Neuron (in vitro differentiated cells): ENCODE results near the gene TIMELESS.
"Not testable (repeated sequence)": the region's sequence is repeated elsewhere in the genome, so short reads cannot be mapped to it uniquely, and the experiment has no call there.

Source experiments
- H2AFZ ChIP-seq: one replicate; pipeline ENCODE4 v1.6.1; 2013; ENCODE audit warnings: low read depth, mild to moderate bottlenecking, inconsistent platforms, low read length, moderate library complexity
- H3K27me3 ChIP-seq: one replicate; pipeline ENCODE4 v1.6.1; 2013; ENCODE audit warnings: low read length; ENCODE audit not compliant: insufficient read depth
- H3K36me3 ChIP-seq: one replicate; pipeline ENCODE4 v1.6.1; 2013; ENCODE audit warnings: low read length; ENCODE audit not compliant: insufficient read depth
- H3K4me1 ChIP-seq: one replicate; pipeline ENCODE4 v1.6.1; 2013; ENCODE audit warnings: low read length; ENCODE audit not compliant: insufficient read depth
- H3K4me3 ChIP-seq: 2 replicates; pipeline ENCODE4 v1.5.1; 2013; ENCODE audit warnings: mild to moderate bottlenecking, low read length, moderate library complexity
- H3K9me3 ChIP-seq: one replicate; pipeline ENCODE4 v1.6.1; 2013; ENCODE audit warnings: low read length

Gene TIMELESS

DNA sequence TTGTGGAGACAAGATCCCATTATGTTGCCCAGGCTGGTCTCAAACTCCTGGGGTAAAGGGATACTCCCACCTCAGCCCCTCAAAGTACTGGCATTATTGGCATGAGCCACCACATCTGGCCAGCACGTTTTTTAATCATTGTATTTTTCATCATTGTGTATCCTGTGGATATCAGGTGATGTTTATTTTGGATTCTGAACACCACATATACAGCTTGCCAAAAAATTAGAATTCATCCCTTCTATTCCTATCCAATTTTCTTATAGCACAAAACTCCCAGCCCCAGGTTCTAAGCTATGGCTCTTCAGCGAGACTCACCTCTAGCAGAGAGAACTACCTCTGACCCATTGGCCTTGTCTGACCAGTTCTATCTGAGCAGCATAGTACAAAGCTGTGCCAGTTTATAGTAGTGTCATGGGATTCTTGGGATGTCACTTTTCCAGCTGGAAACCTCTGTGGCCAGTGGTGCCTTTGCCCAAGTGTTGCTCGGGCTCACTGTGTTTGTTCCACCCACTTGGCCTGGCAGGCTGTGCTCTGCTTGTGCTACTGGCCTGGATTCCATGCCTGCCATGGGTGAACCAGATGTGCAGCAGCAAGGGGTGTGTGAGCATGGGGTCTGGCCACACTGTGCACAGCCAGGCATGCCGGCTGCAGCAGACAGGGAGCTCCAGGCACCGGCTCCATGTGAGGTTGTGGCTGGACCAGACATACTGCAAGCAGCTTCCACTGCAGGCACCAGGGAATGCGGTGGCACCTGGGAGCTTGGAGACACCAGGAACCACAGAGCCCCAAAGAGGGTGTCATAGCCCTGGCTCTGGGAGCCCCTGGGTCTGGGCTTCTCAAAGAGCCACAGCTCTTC lies 37.2 kb downstream of the TIMELESS start:
- Histone ChIP-seq H2AFZ (no peak overlapping the region), H3K27me3 (no peaks in the 10 kb centered on the region), H3K4me1 (no peaks in the 10 kb centered on the region), H3K36me3 (peaks cover 23% of the 10 kb centered on the region), H3K4me3 (no peak overlapping the region), H3K9me3 (no peaks in the 10 kb centered on the region)

DNA sequence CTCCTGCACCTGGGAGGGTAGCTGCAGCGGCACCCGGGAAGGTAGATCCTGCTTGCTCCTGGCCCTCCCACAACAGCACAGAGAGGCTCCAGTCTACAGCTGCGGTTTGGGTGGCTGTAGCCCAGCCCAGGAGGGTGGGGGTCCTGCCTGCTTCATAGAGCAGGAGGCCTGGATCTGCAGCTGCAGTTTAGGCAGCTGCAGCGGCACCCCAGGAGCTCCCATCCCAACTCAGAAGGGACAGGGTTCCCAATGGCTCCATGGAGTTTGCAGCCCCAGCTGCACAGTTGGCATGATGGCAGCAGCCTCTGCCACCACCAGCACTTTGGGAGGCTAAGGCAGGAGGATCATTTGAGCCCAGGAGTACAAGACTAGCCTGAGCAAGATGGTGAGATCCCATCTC lies 38.5 kb downstream of the TIMELESS start:
- H2AFZ ChIP-seq = no peak overlapping the region
- no peaks in the 10 kb centered on the region for H3K9me3 ChIP-seq
- no peaks in the 10 kb centered on the region for H3K4me1 ChIP-seq
- H3K36me3 ChIP-seq = peaks cover 14% of the 10 kb centered on the region
- no peak overlapping the region for H3K4me3 ChIP-seq
- no peaks in the 10 kb centered on the region for H3K27me3 ChIP-seq

DNA sequence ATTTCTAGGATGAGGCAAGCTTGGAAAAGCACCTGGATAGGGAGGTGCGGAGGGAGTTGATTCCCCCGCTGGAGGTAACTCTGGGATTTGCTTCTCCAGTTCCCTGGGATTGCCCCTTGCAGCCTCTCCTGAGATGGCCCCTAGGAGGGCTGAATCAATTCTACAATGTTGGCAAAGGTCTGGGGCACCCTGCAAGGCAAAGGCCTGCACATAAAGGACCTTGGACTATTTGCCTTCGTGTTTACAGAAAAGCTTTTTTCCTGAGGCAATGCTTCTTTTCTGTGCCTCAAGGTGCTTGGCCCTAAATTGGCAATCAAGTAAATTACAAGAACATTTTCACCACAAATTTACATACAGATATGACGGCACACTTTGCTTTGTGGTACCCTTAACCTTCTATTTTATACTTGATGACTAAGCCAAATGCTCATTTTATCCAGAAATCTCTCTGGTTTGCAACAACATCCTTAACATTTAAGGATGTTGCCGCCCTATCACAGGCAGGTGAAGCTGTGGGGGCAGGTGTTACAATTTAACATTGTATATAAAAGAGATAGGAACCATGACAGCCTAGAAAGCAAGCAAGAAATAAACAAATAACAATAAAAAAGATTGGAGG lies 40.3 kb downstream of the TIMELESS start:
- no peak overlapping the region for H2AFZ ChIP-seq
- H3K27me3 ChIP-seq = no peaks in the 10 kb centered on the region
- H3K4me3 ChIP-seq = no peak overlapping the region
- H3K4me1 ChIP-seq = peaks cover 7% of the 10 kb centered on the region
- H3K36me3 ChIP-seq = peaks cover 8% of the 10 kb centered on the region
- H3K9me3 ChIP-seq = no peaks in the 10 kb centered on the region

DNA sequence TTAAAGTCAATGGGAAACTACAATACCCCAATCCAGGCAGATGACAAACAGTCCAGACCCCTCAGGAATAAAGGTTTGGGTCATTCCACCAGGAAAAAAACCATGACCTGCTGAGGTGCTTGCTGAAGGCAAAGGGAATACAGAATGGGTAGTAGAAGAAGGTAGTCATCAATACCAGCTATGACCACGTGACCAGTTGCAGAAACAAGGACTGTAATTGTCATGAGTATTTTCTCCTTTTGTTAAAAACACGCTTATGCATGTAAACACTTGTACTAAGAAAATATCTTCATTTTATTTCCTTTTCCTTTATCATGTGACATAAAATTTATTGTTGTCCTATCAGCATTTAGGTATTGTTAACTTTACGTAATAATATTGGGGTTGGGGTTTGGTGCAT lies 45.0 kb downstream of the TIMELESS start:
- H3K9me3 ChIP-seq, H3K27me3 ChIP-seq, H3K4me3 ChIP-seq, H3K4me1 ChIP-seq, H3K36me3 ChIP-seq, H2AFZ ChIP-seq: not testable (repeated sequence)

DNA sequence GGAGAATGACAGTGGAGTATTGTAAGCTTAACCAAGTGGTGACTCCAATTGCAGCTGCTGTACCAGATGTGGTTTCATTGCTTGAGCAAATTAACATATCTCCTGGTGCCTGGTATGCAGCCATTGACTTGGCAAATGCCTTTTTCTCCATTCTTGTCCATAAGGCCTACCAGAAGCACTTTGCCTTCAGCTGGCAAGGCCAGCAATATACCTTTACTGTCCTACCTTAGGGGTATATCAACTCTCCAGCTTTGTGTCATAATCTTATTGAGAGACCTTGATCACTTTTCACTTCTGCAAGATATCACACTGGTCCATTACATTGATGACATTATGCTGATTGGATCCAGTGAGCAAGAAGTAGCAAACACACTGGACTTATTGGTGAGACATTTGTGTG lies 47.6 kb downstream of the TIMELESS start:
- H2AFZ ChIP-seq, H3K4me1 ChIP-seq, H3K36me3 ChIP-seq, H3K4me3 ChIP-seq, H3K27me3 ChIP-seq, H3K9me3 ChIP-seq: not testable (repeated sequence)

DNA sequence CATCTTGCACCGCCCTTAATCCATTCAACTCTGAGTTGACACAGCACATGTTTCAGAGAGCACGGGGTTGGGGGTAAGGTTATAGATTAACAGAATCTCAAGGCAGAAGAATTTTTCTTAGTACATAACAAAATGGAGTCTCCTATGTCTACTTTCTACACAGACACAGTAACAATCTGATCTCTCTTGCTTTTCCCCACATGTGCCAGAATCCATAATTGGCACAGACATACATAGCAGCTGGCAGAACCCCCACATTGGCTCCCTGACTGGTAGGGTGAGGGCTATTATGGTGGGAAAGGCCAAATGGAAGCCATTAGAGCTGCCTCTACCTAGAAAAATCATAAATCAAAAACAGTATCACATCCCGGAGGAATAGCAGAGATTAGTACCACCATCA lies 48.1 kb downstream of the TIMELESS start:
- not testable (repeated sequence) for H3K27me3 ChIP-seq, H3K4me1 ChIP-seq, H2AFZ ChIP-seq, H3K4me3 ChIP-seq, H3K9me3 ChIP-seq, H3K36me3 ChIP-seq

DNA sequence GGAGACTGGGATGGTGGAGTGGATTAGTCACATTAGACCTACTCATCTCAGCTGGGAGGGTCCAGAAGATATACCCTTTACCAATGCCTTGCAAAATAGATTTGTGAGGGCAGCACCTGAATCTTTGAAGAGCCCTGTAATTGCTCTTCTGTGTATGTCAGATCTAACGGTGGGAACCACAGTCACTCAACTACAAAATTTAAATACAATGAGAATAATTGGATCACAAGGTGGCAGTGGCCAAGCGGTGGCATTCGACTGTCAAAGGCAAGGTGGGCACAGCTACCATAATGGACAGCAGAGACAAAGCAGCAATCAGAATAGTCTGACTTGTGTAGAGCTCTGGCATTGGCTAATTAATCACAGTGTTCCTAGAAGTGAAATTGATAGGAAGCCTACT lies 49.8 kb downstream of the TIMELESS start:
- H2AFZ ChIP-seq, H3K9me3 ChIP-seq, H3K36me3 ChIP-seq, H3K4me3 ChIP-seq, H3K27me3 ChIP-seq, H3K4me1 ChIP-seq: not testable (repeated sequence)

DNA sequence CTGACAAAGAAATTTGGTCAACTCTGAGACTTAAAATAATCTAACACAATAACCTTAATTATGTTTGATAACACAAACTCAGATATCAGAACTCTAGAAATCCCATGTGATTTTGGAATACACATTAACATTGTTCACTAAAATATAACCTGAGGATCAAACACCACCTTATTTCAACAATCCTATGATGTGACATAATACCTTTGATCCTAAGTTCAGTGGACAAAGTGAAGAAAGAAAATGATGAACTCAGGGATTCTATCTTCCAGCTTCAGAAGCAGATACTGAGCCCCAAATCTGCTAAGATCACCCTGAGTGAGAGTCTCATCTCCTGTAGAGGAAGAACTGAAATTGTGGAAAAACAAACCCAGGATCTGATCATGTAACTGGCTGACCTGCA lies 50.9 kb downstream of the TIMELESS start:
- H3K4me1 ChIP-seq = no peaks in the 10 kb centered on the region
- H3K4me3 ChIP-seq = no peak overlapping the region
- H3K36me3 ChIP-seq = no peaks in the 10 kb centered on the region
- peaks cover 2% of the 10 kb centered on the region for H3K9me3 ChIP-seq
- H3K27me3 ChIP-seq = no peaks in the 10 kb centered on the region
- no peak overlapping the region for H2AFZ ChIP-seq

DNA sequence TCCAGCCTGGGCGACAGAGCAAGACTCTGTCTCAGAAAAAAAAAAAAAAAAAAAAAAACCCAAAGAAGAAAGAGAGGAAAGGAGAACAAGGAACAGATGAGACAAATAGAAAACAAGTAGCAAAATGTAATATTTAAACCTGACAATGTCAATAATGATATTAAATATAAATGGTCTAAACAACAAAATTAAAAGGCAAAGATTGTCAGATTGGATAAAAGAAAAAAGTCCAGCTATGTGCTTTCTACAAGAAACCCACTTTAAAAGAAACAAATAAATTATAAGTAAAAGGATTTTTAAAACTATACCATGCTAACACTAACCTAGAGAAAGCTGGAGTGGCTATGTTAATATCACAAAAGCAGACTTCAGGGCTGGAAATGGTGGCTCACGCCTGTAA lies 56.9 kb downstream of the TIMELESS start:
- H3K9me3 ChIP-seq = no peaks in the 10 kb centered on the region
- H3K36me3 ChIP-seq = no peaks in the 10 kb centered on the region
- H3K4me3 ChIP-seq = no peak overlapping the region
- H3K4me1 ChIP-seq = peaks cover 2% of the 10 kb centered on the region
- H2AFZ ChIP-seq = no peak overlapping the region
- peaks cover 2% of the 10 kb centered on the region for H3K27me3 ChIP-seq

DNA sequence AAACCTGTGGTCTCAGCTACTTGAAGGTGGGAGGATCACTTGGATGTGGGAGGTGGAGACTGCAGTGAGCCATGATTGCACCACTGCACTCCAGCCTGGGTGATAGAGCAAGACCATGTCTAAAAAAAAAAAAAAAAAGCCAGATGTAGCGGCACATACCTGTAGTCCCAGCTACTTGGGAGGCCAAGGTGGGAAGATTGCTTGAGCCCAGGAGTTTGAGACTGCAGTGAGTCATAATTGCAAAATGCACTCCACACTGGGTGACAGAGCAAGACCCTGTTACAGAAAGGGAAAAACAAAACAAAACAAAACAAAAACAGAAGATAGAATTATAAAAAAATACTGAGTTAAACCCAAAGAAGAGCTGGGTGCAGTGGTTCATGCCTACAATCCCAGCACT lies 57.5 kb downstream of the TIMELESS start:
- Histone ChIP-seq H3K4me3 (no peak overlapping the region), H3K9me3 (no peaks in the 10 kb centered on the region), H2AFZ (no peak overlapping the region), H3K36me3 (no peaks in the 10 kb centered on the region), H3K27me3 (peaks cover 2% of the 10 kb centered on the region), H3K4me1 (peaks cover 4% of the 10 kb centered on the region)

DNA sequence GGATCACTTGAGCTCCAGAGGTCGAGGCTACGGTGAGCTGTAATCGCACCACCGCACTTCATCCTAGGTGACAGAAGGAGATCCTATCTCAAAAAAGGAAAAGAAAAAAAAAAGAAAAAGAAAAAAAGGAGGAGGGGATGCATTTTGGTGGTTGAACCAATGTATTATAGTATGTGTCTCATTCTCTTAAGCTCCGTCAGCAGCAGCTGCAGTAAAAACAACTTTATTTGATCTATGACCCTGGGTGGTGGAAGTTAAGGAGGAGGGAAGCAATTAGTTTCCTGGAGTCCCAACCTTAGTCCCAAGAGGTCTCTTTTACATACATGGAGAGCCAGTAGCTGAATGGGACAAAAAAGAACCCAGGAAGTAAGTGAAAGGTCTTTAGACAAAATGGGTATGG lies 59.8 kb downstream of the TIMELESS start:
- Histone ChIP-seq H3K4me3 (no peak overlapping the region), H3K36me3 (no peaks in the 10 kb centered on the region), H3K9me3 (no peaks in the 10 kb centered on the region), H3K27me3 (peaks cover 2% of the 10 kb centered on the region), H2AFZ (no peak overlapping the region), H3K4me1 (peaks cover 4% of the 10 kb centered on the region)

DNA sequence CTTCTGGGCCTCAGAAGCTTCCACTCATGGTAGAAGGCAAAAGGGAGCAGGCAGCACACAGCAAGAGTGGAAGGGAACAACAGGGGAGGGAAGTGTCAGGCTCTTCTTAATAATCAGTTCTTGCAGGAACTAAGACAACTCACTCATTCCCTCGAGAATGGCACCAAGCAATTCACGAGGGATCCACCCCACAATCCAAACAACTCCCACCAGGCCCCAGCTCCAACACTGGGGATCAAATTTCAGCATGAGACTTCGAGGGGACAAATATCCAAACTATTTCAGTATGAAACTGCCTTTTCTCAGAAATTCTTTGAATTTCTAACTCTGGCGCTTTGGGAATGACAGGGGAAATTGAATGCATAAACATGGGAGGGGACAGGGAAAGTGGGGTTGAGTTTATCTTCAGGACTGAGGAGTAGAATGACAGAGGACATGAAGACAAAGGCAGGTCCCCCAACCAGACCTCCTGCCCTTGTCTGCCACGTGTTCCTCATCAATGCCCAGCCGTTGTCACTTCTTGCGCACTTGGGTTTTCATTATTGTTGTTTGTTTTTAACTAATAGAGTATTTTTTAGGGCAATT lies 62.0 kb downstream of the TIMELESS start:
- Histone ChIP-seq H3K4me3 (no peak overlapping the region), H3K36me3 (no peaks in the 10 kb centered on the region), H3K9me3 (no peaks in the 10 kb centered on the region), H3K4me1 (peaks cover 4% of the 10 kb centered on the region), H2AFZ (no peak overlapping the region), H3K27me3 (peaks cover 2% of the 10 kb centered on the region)

DNA sequence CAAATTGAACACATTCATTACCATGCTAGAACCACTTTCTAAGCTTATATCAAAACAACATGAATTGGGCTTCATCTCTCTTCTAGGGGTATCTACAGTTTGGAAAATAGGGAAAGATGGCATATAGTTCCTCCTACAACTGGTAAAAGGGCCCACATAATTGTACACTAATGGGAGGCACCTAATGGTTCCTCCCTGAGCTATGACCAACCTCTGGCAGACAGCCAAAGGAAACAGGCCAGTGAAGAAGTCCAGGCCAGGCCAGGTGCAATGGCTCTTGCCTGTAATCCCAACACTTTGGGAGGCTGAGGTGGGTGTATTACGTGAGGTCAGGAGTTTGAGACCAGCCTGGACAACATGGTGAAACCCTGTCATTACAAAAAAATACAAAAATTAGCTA lies 63.4 kb downstream of the TIMELESS start:
- H3K27me3 ChIP-seq = peaks cover 2% of the 10 kb centered on the region
- no peak overlapping the region for H3K4me3 ChIP-seq
- H2AFZ ChIP-seq = no peak overlapping the region
- H3K36me3 ChIP-seq = no peaks in the 10 kb centered on the region
- H3K9me3 ChIP-seq = no peaks in the 10 kb centered on the region
- peaks cover 4% of the 10 kb centered on the region for H3K4me1 ChIP-seq
